Measurements from ENCODE around the gene ZNF717. TPM values are rescaled to one million over a fixed set of nuclear protein-coding genes. Genes with fewer than 3 reads are reported as not detected.
"Not testable (repeated sequence)": the region's sequence is repeated elsewhere in the genome, so short reads cannot be mapped to it uniquely, and the experiment has no call there.

ZNF717 gene
- total RNA-seq, 1 experiment from 2014 or later, result 13.0 TPM

DNA sequence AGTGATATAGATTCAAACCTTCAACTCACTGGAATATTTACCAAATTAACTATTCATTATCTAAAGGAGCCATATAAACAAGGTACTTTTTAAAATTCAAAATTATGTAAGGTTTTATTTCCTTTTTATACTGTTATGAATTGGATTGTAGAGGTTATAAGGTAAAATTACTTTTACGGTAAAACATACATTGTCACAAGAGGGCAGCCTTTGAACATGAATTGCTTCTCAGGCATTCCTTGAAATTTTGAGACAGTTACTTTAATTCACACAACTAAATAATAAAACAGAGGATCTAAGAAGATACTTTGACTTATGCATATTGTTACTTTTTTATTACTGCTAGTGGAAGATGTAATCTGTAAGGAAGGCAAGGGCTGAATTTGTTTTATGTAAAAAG lies 32.7 kb upstream of the ZNF717 start:
- H2BK5ac ChIP-seq (ENCODE audit: insufficient read length, low read length); H3K27me3 ChIP-seq (ENCODE audit: insufficient read depth, low read length); H3K79me2 ChIP-seq (ENCODE audit: insufficient read depth, low read length); H3K27ac ChIP-seq (ENCODE audit: insufficient read length, low read depth, low read length); H4K20me1 ChIP-seq (ENCODE audit: control insufficient read depth, insufficient read depth, insufficient read length); H3K9ac ChIP-seq (ENCODE audit: extremely low read depth, insufficient read length, low read length); H2BK15ac ChIP-seq (ENCODE audit: low read depth, low read length); H3K27ac Mint-ChIP-seq; H3K4ac ChIP-seq (ENCODE audit: low read depth, low read length); H3K14ac ChIP-seq (ENCODE audit: insufficient read depth, low read length); H3K56ac ChIP-seq (ENCODE audit: insufficient read length, low read depth, low read length); H3K9me3 ChIP-seq (ENCODE audit: control insufficient read depth, low read depth, low read length); H3K36me3 Mint-ChIP-seq (ENCODE audit: insufficient read depth in 1 of 3, low read depth in 3 of 3); H3K23me2 ChIP-seq (ENCODE audit: insufficient read length, low read depth, low read length, poor library complexity, severe bottlenecking); H3K4me3 Mint-ChIP-seq; H3K27me3 Mint-ChIP-seq (ENCODE audit: low read depth); H2BK120ac ChIP-seq (ENCODE audit: low read depth, low read length, poor library complexity, severe bottlenecking); H4K5ac ChIP-seq (ENCODE audit: insufficient read length, low read depth, low read length); H2AFZ ChIP-seq (ENCODE audit: low read length); H2AK5ac ChIP-seq (ENCODE audit: insufficient read length, low read length); H4K8ac ChIP-seq (replicated peaks; ENCODE audit: insufficient read length, low read depth, low read length); H2BK20ac ChIP-seq (ENCODE audit: low read depth, low read length, poor library complexity, severe bottlenecking); DNase-seq; H3K23ac ChIP-seq (ENCODE audit: insufficient read length, low read depth, low read length); H3K4me1 ChIP-seq (ENCODE audit: insufficient read depth, low read length); H3K18ac ChIP-seq (ENCODE audit: insufficient read length, low read depth, low read length); H2BK12ac ChIP-seq (ENCODE audit: insufficient read length, low read depth, low read length); H3K79me1 ChIP-seq (ENCODE audit: insufficient read depth, low read depth, low read length, poor library complexity, severe bottlenecking); H3K9me3 Mint-ChIP-seq; H4K91ac ChIP-seq (ENCODE audit: insufficient read length, low read depth, low read length); H3T11ph ChIP-seq (ENCODE audit: low read length); H3K4me2 ChIP-seq (ENCODE audit: insufficient read depth, insufficient read length, low read length): not testable (repeated sequence)
- peaks cover 53 to 56% of the 10 kb centered on the region in 2 experiments for H3K4me1 Mint-ChIP-seq
- TF ChIP-seq CTCF (conservative IDR thresholded peaks at IDR 0.05), result peak; percentile 65
- no CpG with 5 or more reads among the region's 1 CpG for WGBS (ENCODE audit: extremely low coverage, insufficient read length, low lambda C conversion rate)

DNA sequence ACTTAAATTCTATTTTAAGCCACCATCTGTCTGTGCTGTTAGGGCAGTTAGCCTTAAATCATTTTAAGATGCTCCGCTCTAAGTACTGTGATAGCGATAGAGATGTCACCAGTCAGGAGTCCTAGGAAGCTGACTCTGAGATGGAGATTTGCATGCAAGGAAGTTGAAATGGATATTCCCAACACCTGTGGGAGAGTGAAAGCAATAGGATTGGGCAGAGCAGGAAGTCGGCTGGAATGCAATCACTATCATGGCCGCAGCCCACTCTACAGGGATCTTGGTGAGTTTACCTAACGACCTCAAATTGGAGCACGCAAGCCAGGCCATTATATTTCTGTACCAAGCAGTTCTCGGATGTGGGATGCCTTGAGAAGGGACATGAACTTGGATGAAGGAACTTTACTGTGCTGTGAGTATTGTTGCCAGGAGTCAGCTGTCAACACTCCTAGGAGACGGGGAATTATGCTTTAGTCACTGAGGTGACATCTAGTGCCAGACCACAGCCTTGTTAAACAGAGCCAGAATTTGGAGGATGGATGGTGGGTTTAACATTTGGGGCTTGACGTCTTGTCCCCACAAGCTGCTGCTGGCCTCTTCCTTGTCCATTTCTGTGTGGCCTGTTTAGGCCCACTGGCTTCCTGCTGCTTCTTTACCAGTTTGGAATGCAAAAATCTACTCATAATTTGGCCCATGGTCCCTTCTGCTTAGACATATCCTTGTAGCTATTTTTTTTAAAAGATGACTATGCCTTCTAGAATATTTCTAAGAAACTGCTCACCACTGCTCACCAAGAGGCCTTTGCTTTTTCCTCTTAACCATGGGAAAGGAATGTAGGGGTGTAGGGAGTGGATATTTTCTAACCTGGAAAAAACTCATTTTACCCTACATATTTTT lies 31.2 kb upstream of the ZNF717 start:
- not testable (repeated sequence) for H3K9me3 Mint-ChIP-seq; H4K5ac ChIP-seq (ENCODE audit: insufficient read length, low read depth, low read length); H3K27ac ChIP-seq (ENCODE audit: insufficient read length, low read depth, low read length); H4K20me1 ChIP-seq (ENCODE audit: control insufficient read depth, insufficient read depth, insufficient read length); H3K27me3 ChIP-seq (ENCODE audit: insufficient read depth, low read length); H3K9me3 ChIP-seq (ENCODE audit: control insufficient read depth, low read depth, low read length); H2BK120ac ChIP-seq (ENCODE audit: low read depth, low read length, poor library complexity, severe bottlenecking); H3T11ph ChIP-seq (ENCODE audit: low read length); H3K9ac ChIP-seq (ENCODE audit: extremely low read depth, insufficient read length, low read length); H4K91ac ChIP-seq (ENCODE audit: insufficient read length, low read depth, low read length); H3K4ac ChIP-seq (ENCODE audit: low read depth, low read length); H3K18ac ChIP-seq (ENCODE audit: insufficient read length, low read depth, low read length); H3K27me3 Mint-ChIP-seq (ENCODE audit: low read depth); H2BK20ac ChIP-seq (ENCODE audit: low read depth, low read length, poor library complexity, severe bottlenecking); H3K23me2 ChIP-seq (ENCODE audit: insufficient read length, low read depth, low read length, poor library complexity, severe bottlenecking); H2BK5ac ChIP-seq (ENCODE audit: insufficient read length, low read length); H3K23ac ChIP-seq (ENCODE audit: insufficient read length, low read depth, low read length); H4K8ac ChIP-seq (replicated peaks; ENCODE audit: insufficient read length, low read depth, low read length); H3K56ac ChIP-seq (ENCODE audit: insufficient read length, low read depth, low read length); H3K79me1 ChIP-seq (ENCODE audit: insufficient read depth, low read depth, low read length, poor library complexity, severe bottlenecking); H3K36me3 Mint-ChIP-seq (ENCODE audit: insufficient read depth in 1 of 3, low read depth in 3 of 3); H3K79me2 ChIP-seq (ENCODE audit: insufficient read depth, low read length); H3K14ac ChIP-seq (ENCODE audit: insufficient read depth, low read length); H3K4me2 ChIP-seq (ENCODE audit: insufficient read depth, insufficient read length, low read length); H3K4me1 ChIP-seq (ENCODE audit: insufficient read depth, low read length); H2BK15ac ChIP-seq (ENCODE audit: low read depth, low read length); H2AK5ac ChIP-seq (ENCODE audit: insufficient read length, low read length); H2AFZ ChIP-seq (ENCODE audit: low read length); H2BK12ac ChIP-seq (ENCODE audit: insufficient read length, low read depth, low read length)
- Mint-ChIP-seq H3K4me1 (peaks cover 56 to 58% of the 10 kb centered on the region in 2 experiments), H3K4me3 (peak overlapping the region in 1 of 2 experiments; percentile 4; a peak in 2 of 5 replicates), H3K27ac (peak overlapping the region; percentile 66 to 73 (median 71); a peak in 4 of 7 replicates)
- peak; percentile 35 for DNase-seq
- WGBS (ENCODE audit: extremely low coverage, insufficient read length, low lambda C conversion rate), result no CpG with 5 or more reads among the region's 9 CpGs

Data from H9 (cell line).